Tibial artery (tissue), 4 donors: ENCODE results near the gene PHKA2.
"Not testable (repeated sequence)": the region's sequence is repeated elsewhere in the genome, so short reads cannot be mapped to it uniquely, and the experiment has no call there.

Source experiments
- DNase-seq, 2 donors: peaks; one replicate each; pipeline ENCODE4 v3.0.0-alpha.2; 2019
- H3K27ac ChIP-seq, 2 donors: fragments of 200-600 bp; sonication (generic) in 1 of 2; 1 replicate in 1 of 2; 2 replicates in 1 of 2; pipeline ENCODE4 v1.5.1; 2018 to 2019; ENCODE audit warnings: mild to moderate bottlenecking in 1 of 2
- H3K27me3 ChIP-seq, 2 donors: fragments of 200-600 bp; sonication (generic) in 1 of 2; one replicate each; pipeline versions ENCODE4 v1.5.1 to v1.6.0; 2016 to 2019
- H3K36me3 ChIP-seq, 3 donors: fragments of 200-600 bp; sonication (generic) in 2 of 3; one replicate each; pipeline ENCODE4 v1.5.1; 2016 to 2019; ENCODE audit warnings: mild to moderate bottlenecking in 2 of 3
- H3K4me1 ChIP-seq, 4 donors: fragments of 200-600 bp; sonication (generic) in 2 of 4; 1 replicate in 3 of 4; 2 replicates in 1 of 4; pipeline ENCODE4 v1.5.1; 2016 to 2019
- H3K4me3 ChIP-seq, 2 donors: fragments of 200-600 bp; sonication (generic) in 1 of 2; 1 replicate in 1 of 2; 2 replicates in 1 of 2; pipeline ENCODE4 v1.5.1; 2018 to 2019; ENCODE audit warnings: mild to moderate bottlenecking in 2 of 2
- H3K9me3 ChIP-seq, 3 donors: fragments of 200-600 bp; sonication (generic) in 1 of 3; one replicate each; pipeline ENCODE4 v1.5.1; 2016 to 2019
- CTCF ChIP-seq, 2 experiments: fragments of 200-600 bp in 1 of 2; fragments of 450-650 bp in 1 of 2; IDR thresholded peaks; one replicate each; pipeline ENCODE4 v1.5.1; 2017 to 2019; ENCODE audit warnings: antibody characterized with exemption in 2 of 2, mild to moderate bottlenecking in 1 of 2, moderate library complexity in 1 of 2
- intact Hi-C: fragments of 100-400 bp; cut with DNase I; formaldehyde crosslinking; loops from one replicate; pipeline ENCODE4 v1.15.0; 2023; ENCODE audit warnings: low total_unique reads

PHKA2 gene

GRCh38 chrX:18871161-18871890 lies 112.6 kb downstream of the PHKA2 start:
- TF ChIP-seq CTCF (IDR thresholded peaks at IDR 0.05), result no peak
- Histone ChIP-seq H3K36me3 (no peaks in the 10 kb centered on the region), H3K4me3 (no peak overlapping the region), H3K4me1 (peaks cover 3 to 50% (median 26%) of the 10 kb centered on the region in 4 donors), H3K27ac (peak overlapping the region; percentile 84), H3K27me3 (no peaks in the 10 kb centered on the region), H3K9me3 (no peaks in the 10 kb centered on the region)
- DNase-seq, result peak in 1 of 2 donors; percentile 29
- intact Hi-C loops, result no loop called here

DNA sequence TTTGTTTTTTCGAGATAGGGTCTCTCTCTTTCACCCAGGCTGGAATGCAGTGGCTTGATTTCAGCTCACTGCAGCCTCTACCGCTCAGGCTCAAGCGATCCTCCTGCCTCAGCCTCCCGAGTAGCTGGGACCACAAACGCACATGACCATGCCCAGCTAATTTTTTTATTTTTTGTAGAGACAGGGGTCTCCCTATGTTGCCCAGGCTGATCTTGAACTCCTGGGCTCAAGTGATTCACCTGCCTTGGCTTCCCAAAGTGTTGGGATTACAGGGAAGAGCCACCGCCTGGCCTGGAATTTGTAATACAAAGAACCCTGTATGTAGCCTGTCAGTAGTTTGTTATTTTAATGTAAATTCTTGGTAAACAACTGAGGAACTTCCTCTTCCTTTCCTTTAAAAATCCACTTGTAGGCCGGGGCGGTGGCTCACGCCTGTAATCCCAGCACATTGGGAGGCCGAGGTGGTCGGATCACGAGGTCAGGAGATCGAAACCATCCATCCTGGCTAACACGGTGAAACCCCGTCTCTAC lies 119.5 kb downstream of the PHKA2 start:
- no peak for DNase-seq
- TF ChIP-seq CTCF (IDR thresholded peaks at IDR 0.05), result no peak
- no peaks in the 10 kb centered on the region for H3K9me3 ChIP-seq
- H3K4me3 ChIP-seq, result no peak overlapping the region
- intact Hi-C loops, result no loop called here
- H3K27me3 ChIP-seq, result no peaks in the 10 kb centered on the region
- no peaks in the 10 kb centered on the region for H3K4me1 ChIP-seq
- H3K27ac ChIP-seq, result no peak overlapping the region
- no peaks in the 10 kb centered on the region for H3K36me3 ChIP-seq

DNA sequence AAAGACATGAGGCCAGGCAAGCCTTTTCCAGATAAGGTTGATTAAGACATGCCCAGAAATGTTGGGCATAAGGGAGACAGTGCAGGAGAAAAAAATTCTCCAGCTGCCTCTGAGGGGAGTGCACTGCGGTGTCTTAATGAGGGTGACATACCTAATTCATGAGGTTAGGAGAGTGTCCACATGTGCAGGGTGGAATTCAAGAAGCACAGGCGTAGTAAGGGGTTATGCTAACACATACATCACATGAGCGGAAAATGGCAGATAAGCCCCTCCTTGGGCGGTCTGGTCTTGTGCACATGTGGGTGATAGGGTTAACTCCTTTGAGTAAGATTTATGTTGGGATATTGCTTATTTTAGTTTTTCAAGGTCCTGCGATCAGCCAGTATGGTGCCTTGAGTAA lies 122.4 kb downstream of the PHKA2 start:
- H3K4me3 ChIP-seq, result no peak overlapping the region
- no peak for TF ChIP-seq CTCF (IDR thresholded peaks at IDR 0.05)
- H3K36me3 ChIP-seq, result no peaks in the 10 kb centered on the region
- H3K9me3 ChIP-seq, result no peaks in the 10 kb centered on the region
- DNase-seq, result no peak
- no peaks in the 10 kb centered on the region for H3K27me3 ChIP-seq
- intact Hi-C loops, result no loop called here
- H3K27ac ChIP-seq, result no peak overlapping the region
- no peaks in the 10 kb centered on the region for H3K4me1 ChIP-seq

DNA sequence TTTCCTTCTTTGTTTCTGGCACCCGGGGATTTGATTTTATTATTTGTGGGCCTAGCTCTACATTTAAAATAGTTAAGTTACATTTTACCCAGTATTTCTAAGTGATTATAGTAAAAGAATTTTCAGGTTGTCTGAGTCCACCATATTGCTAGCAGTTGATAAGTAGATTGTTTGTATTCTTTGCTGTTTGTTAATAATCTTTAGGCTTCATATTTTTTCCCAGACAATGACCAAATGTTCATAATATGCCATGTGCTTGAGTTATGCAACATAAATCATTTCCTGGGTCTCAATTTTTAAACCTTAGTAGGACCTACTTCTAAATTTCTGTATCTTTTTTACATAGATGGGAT lies 127.3 kb downstream of the PHKA2 start:
- DNase-seq, result no peak
- H3K9me3 ChIP-seq, result no peaks in the 10 kb centered on the region
- no peaks in the 10 kb centered on the region for H3K4me1 ChIP-seq
- H3K27ac ChIP-seq, result no peak overlapping the region
- intact Hi-C loops, result no loop called here
- no peak for TF ChIP-seq CTCF (IDR thresholded peaks at IDR 0.05)
- no peaks in the 10 kb centered on the region for H3K36me3 ChIP-seq
- no peaks in the 10 kb centered on the region for H3K27me3 ChIP-seq
- H3K4me3 ChIP-seq, result no peak overlapping the region

DNA sequence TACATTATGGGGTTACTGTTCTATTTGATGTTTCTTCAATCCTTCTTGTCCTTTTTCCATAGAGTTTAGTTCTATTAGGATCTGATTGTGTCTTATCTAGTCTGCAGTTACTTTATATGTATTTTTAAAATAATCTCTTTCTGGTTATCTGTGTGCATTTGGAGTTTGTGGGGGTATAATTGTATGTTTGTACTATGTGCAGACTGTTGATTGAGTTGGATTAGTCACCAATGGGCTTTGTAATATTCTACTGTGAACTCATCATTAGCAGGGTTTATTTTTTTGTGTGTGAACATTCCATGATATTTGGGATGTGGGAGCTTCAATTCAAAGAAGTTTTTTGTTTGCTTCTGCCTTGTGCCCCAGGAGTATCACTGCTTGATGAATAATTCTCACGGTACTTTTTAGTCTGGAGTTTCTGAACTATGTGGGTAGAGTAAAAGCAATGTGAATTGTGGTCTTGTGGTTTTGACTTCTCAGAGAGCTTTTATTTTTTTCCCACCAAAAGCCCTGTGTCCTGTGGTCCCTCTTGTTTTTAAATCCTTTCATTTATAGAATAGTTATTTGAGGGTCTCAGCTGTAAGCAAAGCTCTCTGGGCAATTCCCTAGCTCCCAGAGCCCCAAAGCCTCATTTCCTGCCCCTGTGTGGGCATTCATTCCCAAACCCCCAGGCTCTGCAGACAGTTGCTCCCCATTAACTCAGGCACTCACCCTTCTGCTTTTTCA lies 127.8 kb downstream of the PHKA2 start:
- no peak for TF ChIP-seq CTCF (IDR thresholded peaks at IDR 0.05)
- DNase-seq, result no peak
- no peaks in the 10 kb centered on the region for H3K36me3 ChIP-seq
- H3K9me3 ChIP-seq, result no peaks in the 10 kb centered on the region
- intact Hi-C loops, result no loop called here
- no peak overlapping the region for H3K4me3 ChIP-seq
- no peaks in the 10 kb centered on the region for H3K27me3 ChIP-seq
- no peaks in the 10 kb centered on the region for H3K4me1 ChIP-seq
- no peak overlapping the region for H3K27ac ChIP-seq

- H3K27ac ChIP-seq, H3K36me3 ChIP-seq, H3K4me3 ChIP-seq, H3K27me3 ChIP-seq, H3K9me3 ChIP-seq, DNase-seq, H3K4me1 ChIP-seq, intact Hi-C loops: not testable (repeated sequence)
These were observed 136.0 kb downstream of the PHKA2 start for GRCh38 chrX:18847901-18848300.
